HG02642 (cell line): Measurements from ENCODE around the gene SART1.

Experiments used
- ATAC-seq: cut with Tn5 transposase; IDR thresholded peaks from one replicate; pipeline ENCODE4 v1.9.1; 2021; ENCODE audit warnings: mild to moderate bottlenecking; ENCODE audit not compliant: unreplicated experiment, poor library complexity

Gene SART1

DNA sequence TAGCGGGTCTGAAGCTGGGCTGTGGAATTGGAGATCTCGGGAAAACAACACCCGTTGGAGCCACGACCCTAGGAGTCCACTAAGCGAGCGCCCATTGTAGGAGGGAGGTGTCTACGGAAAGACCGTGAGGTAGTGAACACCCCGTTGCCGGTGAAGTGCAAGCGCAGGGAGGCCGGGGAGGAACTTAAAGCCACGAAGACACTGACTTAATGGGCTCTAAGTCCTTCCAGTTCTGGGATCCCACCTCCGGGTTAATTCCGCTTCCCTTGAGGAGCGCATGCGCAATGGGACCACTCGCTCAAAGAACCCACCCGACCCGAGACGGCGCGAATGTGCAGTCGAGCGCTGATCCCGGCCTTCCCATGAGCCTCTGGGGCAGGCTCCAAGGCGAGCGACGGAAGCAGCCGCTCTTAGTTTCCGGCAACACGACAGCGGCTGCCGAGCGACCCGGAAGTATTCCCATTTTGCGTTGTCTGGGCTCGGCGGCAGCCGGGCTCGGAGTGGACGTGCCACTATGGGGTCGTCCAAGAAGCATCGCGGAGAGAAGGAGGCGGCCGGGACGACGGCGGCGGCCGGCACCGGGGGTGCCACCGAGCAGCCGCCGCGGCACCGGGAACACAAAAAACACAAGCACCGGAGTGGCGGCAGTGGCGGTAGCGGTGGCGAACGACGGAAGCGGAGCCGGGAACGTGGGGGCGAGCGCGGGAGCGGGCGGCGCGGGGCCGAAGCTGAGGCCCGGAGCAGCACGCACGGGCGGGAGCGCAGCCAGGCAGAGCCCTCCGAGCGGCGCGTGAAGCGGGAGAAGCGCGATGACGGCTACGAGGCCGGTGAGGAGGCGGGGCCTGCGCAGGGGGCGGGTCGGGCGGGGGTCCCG lies at the start of gene SART1:
Gene SART1 (plus strand): TSS at position 468 of the 874 bp plus-strand sequence. CDS start 47 bp downstream, at position 515.
- ATAC-seq = peak; percentile 91

GRCh38 chr11:65912845-65913244 lies 48.7 kb upstream of the SART1 start:
- ATAC-seq = no peak

DNA sequence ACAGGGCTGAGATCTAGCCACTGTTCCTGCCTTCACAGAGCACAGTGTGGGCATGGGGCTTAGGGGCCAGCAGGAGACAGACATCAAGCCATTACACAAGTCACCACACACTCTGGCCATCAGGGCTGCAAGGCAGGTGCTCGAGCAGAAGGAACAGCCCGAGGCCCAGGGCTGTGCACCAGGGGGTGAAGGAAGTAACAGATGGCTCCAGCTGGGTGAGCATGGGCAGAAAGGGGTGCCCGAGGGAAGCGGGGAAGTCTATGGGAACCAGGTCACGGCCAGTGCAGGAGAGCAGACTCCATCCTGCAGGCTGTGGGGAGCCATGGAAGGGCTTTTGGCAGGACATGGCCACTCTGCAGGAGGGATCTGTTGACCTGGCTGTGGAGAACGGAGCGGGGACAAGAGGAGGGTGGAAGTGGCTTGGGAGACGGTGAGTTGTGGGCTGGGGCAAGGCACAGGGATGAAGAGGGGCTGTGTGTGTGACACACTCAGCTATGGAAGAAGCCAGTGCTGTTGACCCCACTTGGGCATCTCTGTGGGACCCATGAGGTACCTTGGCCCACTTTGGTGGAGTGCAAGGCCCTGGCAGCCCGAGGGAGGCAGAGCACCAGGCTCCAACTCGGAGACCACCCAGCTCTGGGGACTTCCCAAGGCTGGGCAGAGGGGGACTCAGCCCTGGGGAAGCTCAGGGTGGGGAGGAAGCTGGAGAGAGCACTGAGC lies 46.3 kb upstream of the SART1 start:
- ATAC-seq = no peak

DNA sequence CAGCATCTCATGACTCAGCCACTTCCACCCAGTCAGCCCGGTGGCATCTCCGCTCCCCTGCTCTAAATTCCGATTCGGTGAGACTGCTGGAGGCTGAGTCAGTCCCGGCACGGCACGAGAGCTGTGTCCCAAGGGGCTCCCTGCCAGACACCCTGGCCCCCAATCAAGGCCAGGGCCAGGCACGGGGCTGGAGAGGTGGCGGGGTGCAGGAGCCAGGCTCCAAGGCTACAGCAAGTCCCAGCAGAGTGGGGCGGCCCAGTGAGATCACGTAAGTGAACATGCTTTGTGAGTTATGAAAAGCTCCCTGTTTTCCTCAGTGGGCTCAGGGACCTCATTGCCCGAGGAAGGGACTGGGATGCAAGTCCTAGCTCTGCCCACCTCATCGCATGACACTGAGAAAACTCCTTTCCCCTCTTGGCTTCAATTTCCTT lies 45.7 kb upstream of the SART1 start:
- ATAC-seq = no peak

GRCh38 chr11:65916391-65916790 lies 45.1 kb upstream of the SART1 start:
- ATAC-seq = no peak

DNA sequence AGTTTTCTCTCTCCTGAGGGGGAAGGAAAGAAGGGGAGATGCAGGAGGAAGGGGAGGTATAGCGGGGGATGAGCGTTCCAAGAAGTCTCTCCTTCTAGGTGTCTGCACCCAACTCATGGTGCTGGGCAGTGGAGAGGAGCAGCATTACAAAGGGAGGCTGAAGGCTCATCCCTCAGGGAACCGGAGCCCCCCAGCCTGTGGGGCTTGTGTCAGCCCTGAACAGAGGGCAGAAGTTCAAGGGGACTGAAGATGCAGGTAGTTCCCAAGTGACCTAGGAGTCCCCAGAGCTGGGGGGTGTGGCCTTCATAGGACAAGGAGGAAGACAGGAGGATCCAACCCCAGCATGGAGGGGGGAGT lies 44.5 kb upstream of the SART1 start:
- no peak for ATAC-seq

- no peak for ATAC-seq
Observed at GRCh38 chr11:65917434-65918210, 43.9 kb upstream of the SART1 start.

- peak; percentile 58 for ATAC-seq
Observed at GRCh38 chr11:65918211-65919140, 43.1 kb upstream of the SART1 start, which contains the start of gene C11orf68. Gene C11orf68, minus strand, starts transcription at chr11:65919062. Its CDS starts 31 bp downstream, at chr11:65919031.

DNA sequence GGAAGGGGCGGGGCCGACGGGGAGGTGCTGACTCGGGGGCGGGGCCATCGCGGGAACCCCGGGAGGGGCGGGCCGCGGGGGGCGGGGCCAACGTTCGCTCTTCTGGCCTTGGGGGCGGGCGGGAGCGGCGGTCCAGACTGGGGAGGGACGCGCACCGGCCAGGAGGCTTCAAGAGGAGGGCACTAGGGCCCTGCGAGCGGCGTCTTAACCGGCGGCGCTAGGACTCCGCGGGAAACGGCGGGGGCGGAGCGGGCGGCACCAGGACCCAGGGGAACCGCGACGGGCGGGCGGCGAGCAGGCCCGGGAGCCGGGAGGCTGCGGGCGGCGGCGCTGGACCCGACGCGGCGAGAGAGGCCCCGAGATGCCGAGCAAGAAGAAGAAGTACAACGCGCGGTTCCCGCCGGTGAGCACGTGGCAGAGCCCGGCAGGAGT lies 42.4 kb upstream of the SART1 start, which contains the start of gene DRAP1:
Gene DRAP1 (plus strand): TSS at position 286 of the 432 bp plus-strand sequence. CDS start 76 bp downstream, at position 362.
- peak; percentile 84 for ATAC-seq

GRCh38 chr11:65919573-65920371 lies 41.8 kb upstream of the SART1 start:
- peak; percentile 50 for ATAC-seq

DNA sequence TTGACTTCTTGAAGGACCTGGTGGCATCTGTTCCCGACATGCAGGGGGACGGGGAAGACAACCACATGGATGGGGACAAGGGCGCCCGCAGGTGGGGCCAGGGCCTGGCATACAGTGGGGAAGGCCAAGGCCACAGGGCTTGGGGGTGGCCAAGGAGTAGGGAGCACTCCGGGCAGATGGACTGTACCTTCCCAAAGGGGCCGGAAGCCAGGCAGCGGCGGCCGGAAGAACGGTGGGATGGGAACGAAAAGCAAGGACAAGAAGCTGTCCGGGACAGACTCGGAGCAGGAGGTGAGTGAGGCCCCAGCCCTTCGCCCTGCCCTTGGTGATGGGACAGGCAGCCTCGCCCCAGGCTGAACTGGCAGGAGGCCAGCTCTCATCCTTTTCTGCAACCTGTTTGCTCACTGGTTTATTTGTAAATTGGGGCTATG lies 41.1 kb upstream of the SART1 start:
- no peak for ATAC-seq

GRCh38 chr11:65921033-65921555 lies 40.4 kb upstream of the SART1 start:
- no peak for ATAC-seq

- no peak for ATAC-seq
Observed at GRCh38 chr11:65921876-65922275, 39.7 kb upstream of the SART1 start.

- ATAC-seq = no peak
Observed at GRCh38 chr11:65922565-65922964, 39.0 kb upstream of the SART1 start.

DNA sequence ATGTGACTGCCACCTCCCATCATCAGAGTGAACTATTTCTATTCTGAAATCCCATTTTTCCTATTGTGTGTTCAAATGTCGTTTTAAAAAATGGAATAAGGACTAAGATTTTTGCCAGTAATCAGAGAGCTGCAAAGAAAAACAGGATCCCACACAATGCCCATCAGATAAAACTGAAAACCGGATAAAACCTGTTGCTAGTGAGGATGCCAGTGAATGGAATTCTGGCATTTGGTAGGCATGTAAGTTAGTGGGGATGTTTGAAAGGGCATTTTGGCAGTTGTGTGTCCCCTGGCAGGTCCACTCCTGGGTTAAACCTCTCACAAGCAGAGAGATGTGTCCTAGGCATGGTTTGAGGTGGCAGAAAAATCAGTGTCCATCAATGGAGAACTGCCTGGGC lies 36.1 kb upstream of the SART1 start:
- no peak for ATAC-seq

DNA sequence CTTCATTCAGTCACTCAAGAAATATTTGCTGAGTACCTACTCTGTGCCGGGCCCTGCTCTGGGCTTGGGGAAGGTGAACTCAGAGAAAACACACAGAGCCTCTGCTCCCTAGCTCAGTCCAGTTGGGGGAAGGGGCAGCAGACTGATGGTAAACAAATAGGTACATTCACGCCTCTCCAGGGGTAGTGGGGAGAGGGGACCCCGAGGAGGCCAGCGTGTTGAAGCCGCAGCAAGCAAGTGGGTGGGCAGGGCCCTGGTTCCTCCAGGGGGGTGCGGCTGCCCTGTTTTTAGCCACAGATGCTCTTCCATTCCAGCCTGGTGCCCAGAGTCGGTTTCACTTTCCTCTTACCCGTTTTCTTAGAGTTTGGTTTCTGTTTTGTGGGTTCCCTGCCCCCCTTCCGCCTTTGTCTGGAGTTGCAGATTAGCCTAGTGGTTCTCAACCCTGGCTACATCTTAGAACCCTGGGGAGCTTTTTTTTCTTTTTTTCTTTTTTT lies 33.6 kb upstream of the SART1 start:
- ATAC-seq = peak; percentile 64

GRCh38 chr11:65928667-65929066 lies 32.9 kb upstream of the SART1 start:
- ATAC-seq = no peak
